ENCODE measurements around the gene PTP4A1.

Gene PTP4A1

DNA sequence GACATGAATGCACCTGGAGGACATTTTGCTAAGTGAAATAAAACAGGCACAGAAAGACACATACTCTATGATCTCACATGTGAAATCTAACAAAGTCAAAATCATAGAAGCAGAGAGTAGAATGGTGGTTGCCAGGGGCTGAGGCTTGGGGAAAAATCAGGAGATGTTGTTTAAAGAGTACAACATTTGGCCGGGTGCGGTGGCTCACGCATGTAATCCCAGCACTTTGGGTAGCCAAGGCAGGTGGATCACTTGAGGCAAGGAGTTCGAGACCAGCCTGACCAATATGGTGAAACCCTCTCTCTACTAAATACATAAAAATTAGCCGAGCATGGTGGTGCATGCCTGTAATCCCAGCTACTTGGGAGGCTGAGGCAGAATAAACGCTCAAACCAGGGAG is 26.0 kb upstream of the PTP4A1 start:
- no peak for TF ChIP-seq EZH2phosphoT487 (IDR thresholded peaks at IDR 0.05; ENCODE audit: low read depth)
- TF ChIP-seq, protein P1, sequence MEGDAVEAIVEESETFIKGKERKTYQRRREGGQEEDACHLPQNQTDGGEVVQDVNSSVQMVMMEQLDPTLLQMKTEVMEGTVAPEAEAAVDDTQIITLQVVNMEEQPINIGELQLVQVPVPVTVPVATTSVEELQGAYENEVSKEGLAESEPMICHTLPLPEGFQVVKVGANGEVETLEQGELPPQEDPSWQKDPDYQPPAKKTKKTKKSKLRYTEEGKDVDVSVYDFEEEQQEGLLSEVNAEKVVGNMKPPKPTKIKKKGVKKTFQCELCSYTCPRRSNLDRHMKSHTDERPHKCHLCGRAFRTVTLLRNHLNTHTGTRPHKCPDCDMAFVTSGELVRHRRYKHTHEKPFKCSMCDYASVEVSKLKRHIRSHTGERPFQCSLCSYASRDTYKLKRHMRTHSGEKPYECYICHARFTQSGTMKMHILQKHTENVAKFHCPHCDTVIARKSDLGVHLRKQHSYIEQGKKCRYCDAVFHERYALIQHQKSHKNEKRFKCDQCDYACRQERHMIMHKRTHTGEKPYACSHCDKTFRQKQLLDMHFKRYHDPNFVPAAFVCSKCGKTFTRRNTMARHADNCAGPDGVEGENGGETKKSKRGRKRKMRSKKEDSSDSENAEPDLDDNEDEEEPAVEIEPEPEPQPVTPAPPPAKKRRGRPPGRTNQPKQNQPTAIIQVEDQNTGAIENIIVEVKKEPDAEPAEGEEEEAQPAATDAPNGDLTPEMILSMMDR (IDR thresholded peaks at IDR 0.05; ENCODE audit: low read depth, low read length) = no peak
- Histone ChIP-seq H3K36me3 (replicated peaks; ENCODE audit: low read depth, low read length) (no peaks in the 10 kb centered on the region), H2AFZ (ENCODE audit: low read depth, low read length) (no peak overlapping the region), H4K20me1 (ENCODE audit: insufficient read depth, low read length) (no peaks in the 10 kb centered on the region), H3K9me3 (ENCODE audit: insufficient read depth, low read length) (no peaks in the 10 kb centered on the region), H3K27ac (ENCODE audit: low read length) (no peak overlapping the region), H3K4me3 (ENCODE audit: low read length) (no peak overlapping the region), H3K4me1 (ENCODE audit: low read length) (no peaks in the 10 kb centered on the region), H3K79me2 (ENCODE audit: low read length) (no peaks in the 10 kb centered on the region), H3K4me2 (ENCODE audit: low read length) (no peak overlapping the region), H3K27me3 (ENCODE audit: low read depth, low read length) (peaks cover 19% of the 10 kb centered on the region; the same call in 1 of the 2 replicates), H3K9ac (ENCODE audit: low read length) (no peak overlapping the region)

- no peak overlapping the region for H3K9ac ChIP-seq (ENCODE audit: low read length)
- H3K27ac ChIP-seq (ENCODE audit: low read length) = no peak overlapping the region
- no peak for TF ChIP-seq EZH2phosphoT487 (IDR thresholded peaks at IDR 0.05; ENCODE audit: low read depth)
- TF ChIP-seq, protein P1 (IDR thresholded peaks at IDR 0.05; ENCODE audit: low read depth, low read length) = no peak
- no peaks in the 10 kb centered on the region for H3K79me2 ChIP-seq (ENCODE audit: low read length)
- H2AFZ ChIP-seq (ENCODE audit: low read depth, low read length) = no peak overlapping the region
- H3K36me3 ChIP-seq (replicated peaks; ENCODE audit: low read depth, low read length) = no peaks in the 10 kb centered on the region
- no peak overlapping the region for H3K4me3 ChIP-seq (ENCODE audit: low read length)
- no peaks in the 10 kb centered on the region for H4K20me1 ChIP-seq (ENCODE audit: insufficient read depth, low read length)
- H3K27me3 ChIP-seq (ENCODE audit: low read depth, low read length) = peaks cover 19% of the 10 kb centered on the region; the same call in 1 of the 2 replicates
- H3K4me2 ChIP-seq (ENCODE audit: low read length) = no peak overlapping the region
- no peaks in the 10 kb centered on the region for H3K4me1 ChIP-seq (ENCODE audit: low read length)
- H3K9me3 ChIP-seq (ENCODE audit: insufficient read depth, low read length) = no peaks in the 10 kb centered on the region
Observed at GRCh38 chr6:63546697-63547096, 25.6 kb upstream of the PTP4A1 start.

GRCh38 chr6:63549076-63549475 is 23.2 kb upstream of the PTP4A1 start:
- Histone ChIP-seq H3K4me1 (ENCODE audit: low read length) (no peaks in the 10 kb centered on the region), H3K36me3 (replicated peaks; ENCODE audit: low read depth, low read length) (no peaks in the 10 kb centered on the region), H3K9ac (ENCODE audit: low read length) (no peak overlapping the region), H3K9me3 (ENCODE audit: insufficient read depth, low read length) (no peaks in the 10 kb centered on the region), H3K4me2 (ENCODE audit: low read length) (no peak overlapping the region), H4K20me1 (ENCODE audit: insufficient read depth, low read length) (no peaks in the 10 kb centered on the region), H3K4me3 (ENCODE audit: low read length) (no peak overlapping the region), H3K27me3 (ENCODE audit: low read depth, low read length) (peaks cover 3% of the 10 kb centered on the region; the same call in 1 of the 2 replicates), H3K27ac (ENCODE audit: low read length) (no peak overlapping the region), H3K79me2 (ENCODE audit: low read length) (no peaks in the 10 kb centered on the region), H2AFZ (ENCODE audit: low read depth, low read length) (no peak overlapping the region)
- TF ChIP-seq EZH2phosphoT487 (IDR thresholded peaks at IDR 0.05; ENCODE audit: low read depth) = no peak
- TF ChIP-seq, protein P1 (IDR thresholded peaks at IDR 0.05; ENCODE audit: low read depth, low read length) = no peak

- no peak overlapping the region for H3K27ac ChIP-seq (ENCODE audit: low read length)
Observed at GRCh38 chr6:63553208-63553607, 19.1 kb upstream of the PTP4A1 start.

More at GRCh38 chr6:63553208-63553607, 19.1 kb upstream of the PTP4A1 start:
- Histone ChIP-seq H3K36me3 (replicated peaks; ENCODE audit: low read depth, low read length) (no peaks in the 10 kb centered on the region), H3K9me3 (ENCODE audit: insufficient read depth, low read length) (no peaks in the 10 kb centered on the region), H3K4me1 (ENCODE audit: low read length) (peaks cover 2% of the 10 kb centered on the region; the same call in 1 of the 2 replicates), H3K79me2 (ENCODE audit: low read length) (no peaks in the 10 kb centered on the region), H3K4me2 (ENCODE audit: low read length) (no peak overlapping the region), H4K20me1 (ENCODE audit: insufficient read depth, low read length) (no peaks in the 10 kb centered on the region), H3K9ac (ENCODE audit: low read length) (no peak overlapping the region), H2AFZ (ENCODE audit: low read depth, low read length) (no peak overlapping the region), H3K27me3 (ENCODE audit: low read depth, low read length) (no peaks in the 10 kb centered on the region), H3K4me3 (ENCODE audit: low read length) (no peak overlapping the region)
- TF ChIP-seq, protein P1 (IDR thresholded peaks at IDR 0.05; ENCODE audit: low read depth, low read length) = no peak
- TF ChIP-seq EZH2phosphoT487 (IDR thresholded peaks at IDR 0.05; ENCODE audit: low read depth) = no peak
